ENCODE data around the gene SIGLEC5.

Gene SIGLEC5

DNA sequence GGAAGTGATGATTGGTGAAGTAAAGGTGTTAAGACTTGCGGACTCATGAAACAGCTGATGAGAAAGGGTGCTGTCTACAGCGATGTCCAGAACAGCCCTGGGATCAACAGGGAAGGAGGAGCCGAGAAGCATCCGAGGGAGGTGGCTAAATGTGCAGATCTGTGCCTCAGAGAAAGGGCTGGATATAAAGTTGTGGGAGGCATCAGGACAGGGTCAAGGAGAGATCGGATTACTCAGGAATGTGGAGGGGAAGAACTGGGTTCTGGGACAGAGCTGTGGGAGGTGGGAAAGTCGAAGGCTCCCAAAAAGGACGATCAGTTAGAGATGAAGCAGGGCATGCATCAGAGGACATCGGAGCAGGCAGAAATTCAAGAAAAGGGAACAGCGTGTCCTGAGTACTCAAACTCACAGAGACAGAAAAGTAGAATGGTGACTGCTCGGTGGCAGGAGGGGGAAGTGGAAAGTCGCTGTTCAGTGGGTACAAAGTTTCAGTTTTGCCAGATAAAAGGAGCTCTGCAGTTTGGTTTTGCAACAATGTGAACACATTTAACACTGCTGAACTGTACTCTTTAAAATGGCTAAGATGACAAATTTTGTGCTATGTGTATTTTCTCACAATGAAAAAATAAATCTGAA is 14.6 kb upstream of the SIGLEC5 start:
- peak; percentile 65 for DNase-seq (ENCODE audit: low read depth)
- TF ChIP-seq, protein P1, sequence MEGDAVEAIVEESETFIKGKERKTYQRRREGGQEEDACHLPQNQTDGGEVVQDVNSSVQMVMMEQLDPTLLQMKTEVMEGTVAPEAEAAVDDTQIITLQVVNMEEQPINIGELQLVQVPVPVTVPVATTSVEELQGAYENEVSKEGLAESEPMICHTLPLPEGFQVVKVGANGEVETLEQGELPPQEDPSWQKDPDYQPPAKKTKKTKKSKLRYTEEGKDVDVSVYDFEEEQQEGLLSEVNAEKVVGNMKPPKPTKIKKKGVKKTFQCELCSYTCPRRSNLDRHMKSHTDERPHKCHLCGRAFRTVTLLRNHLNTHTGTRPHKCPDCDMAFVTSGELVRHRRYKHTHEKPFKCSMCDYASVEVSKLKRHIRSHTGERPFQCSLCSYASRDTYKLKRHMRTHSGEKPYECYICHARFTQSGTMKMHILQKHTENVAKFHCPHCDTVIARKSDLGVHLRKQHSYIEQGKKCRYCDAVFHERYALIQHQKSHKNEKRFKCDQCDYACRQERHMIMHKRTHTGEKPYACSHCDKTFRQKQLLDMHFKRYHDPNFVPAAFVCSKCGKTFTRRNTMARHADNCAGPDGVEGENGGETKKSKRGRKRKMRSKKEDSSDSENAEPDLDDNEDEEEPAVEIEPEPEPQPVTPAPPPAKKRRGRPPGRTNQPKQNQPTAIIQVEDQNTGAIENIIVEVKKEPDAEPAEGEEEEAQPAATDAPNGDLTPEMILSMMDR (IDR thresholded peaks at IDR 0.05; ENCODE audit: insufficient read depth, low read depth, low read length, missing control alignments), result no peak
- H3K4me3 ChIP-seq (ENCODE audit: low read depth, low read length), result no peak overlapping the region

- no peak overlapping the region for H3K4me3 ChIP-seq (ENCODE audit: low read depth, low read length)
- no peak for DNase-seq (ENCODE audit: low read depth)
- TF ChIP-seq, protein P1 (IDR thresholded peaks at IDR 0.05; ENCODE audit: insufficient read depth, low read depth, low read length, missing control alignments), result no peak
These were observed 11.4 kb upstream of the SIGLEC5 start for GRCh38 chr19:51641648-51642047.

DNA sequence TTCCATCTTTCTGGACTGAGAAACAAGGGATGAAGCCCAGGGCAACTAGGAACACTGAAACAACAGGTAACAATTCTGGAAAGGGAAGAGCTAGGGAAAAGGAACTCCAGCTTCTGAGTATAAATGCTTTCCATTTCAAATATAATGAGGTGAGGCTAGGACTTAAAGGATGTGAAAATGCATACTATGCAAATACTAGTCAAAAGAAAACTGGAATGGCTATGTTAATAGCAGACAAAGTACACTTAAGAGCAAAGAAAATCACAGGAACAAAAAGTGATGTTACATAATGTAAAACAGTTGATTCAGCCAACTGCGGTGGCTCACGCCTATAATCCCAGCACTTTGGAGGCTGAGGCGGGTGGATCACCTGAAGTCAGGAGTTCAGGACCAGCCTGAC is 10.2 kb upstream of the SIGLEC5 start:
- TF ChIP-seq, protein P1 (IDR thresholded peaks at IDR 0.05; ENCODE audit: insufficient read depth, low read depth, low read length, missing control alignments), result no peak
- H3K4me3 ChIP-seq (ENCODE audit: low read depth, low read length), result no peak overlapping the region
- DNase-seq (ENCODE audit: low read depth), result no peak

GRCh38 chr19:51639916-51640315 is 9.7 kb upstream of the SIGLEC5 start:
- no peak for DNase-seq (ENCODE audit: low read depth)
- no peak overlapping the region for H3K4me3 ChIP-seq (ENCODE audit: low read depth, low read length)
- TF ChIP-seq, protein P1 (IDR thresholded peaks at IDR 0.05; ENCODE audit: insufficient read depth, low read depth, low read length, missing control alignments), result no peak

- TF ChIP-seq, protein P1 (IDR thresholded peaks at IDR 0.05; ENCODE audit: insufficient read depth, low read depth, low read length, missing control alignments), result peak; percentile 53
- peak; percentile 42 for DNase-seq (ENCODE audit: low read depth)
These were observed 7.3 kb upstream of the SIGLEC5 start for GRCh38 chr19:51637362-51637978.

GRCh38 chr19:51632126-51632525 is 1.9 kb upstream of the SIGLEC5 start:
- TF ChIP-seq, protein P1 (IDR thresholded peaks at IDR 0.05; ENCODE audit: insufficient read depth, low read depth, low read length, missing control alignments), result no peak
- no peak for DNase-seq (ENCODE audit: low read depth)
- no peak overlapping the region for H3K4me3 ChIP-seq (ENCODE audit: low read depth, low read length)

More at GRCh38 chr19:51637362-51637978, 7.3 kb upstream of the SIGLEC5 start:
- H3K4me3 ChIP-seq (ENCODE audit: low read depth, low read length), result no peak overlapping the region
